ENCODE data around the gene SLC37A1. TPM values are rescaled to one million over a fixed set of nuclear protein-coding genes. Genes with fewer than 3 reads are reported as not detected.

Gene SLC37A1
- total RNA-seq, 1 donor from 2014 or later, result 13.5 TPM

- TF ChIP-seq, protein P1, sequence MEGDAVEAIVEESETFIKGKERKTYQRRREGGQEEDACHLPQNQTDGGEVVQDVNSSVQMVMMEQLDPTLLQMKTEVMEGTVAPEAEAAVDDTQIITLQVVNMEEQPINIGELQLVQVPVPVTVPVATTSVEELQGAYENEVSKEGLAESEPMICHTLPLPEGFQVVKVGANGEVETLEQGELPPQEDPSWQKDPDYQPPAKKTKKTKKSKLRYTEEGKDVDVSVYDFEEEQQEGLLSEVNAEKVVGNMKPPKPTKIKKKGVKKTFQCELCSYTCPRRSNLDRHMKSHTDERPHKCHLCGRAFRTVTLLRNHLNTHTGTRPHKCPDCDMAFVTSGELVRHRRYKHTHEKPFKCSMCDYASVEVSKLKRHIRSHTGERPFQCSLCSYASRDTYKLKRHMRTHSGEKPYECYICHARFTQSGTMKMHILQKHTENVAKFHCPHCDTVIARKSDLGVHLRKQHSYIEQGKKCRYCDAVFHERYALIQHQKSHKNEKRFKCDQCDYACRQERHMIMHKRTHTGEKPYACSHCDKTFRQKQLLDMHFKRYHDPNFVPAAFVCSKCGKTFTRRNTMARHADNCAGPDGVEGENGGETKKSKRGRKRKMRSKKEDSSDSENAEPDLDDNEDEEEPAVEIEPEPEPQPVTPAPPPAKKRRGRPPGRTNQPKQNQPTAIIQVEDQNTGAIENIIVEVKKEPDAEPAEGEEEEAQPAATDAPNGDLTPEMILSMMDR (IDR thresholded peaks at IDR 0.05), result no peak
- DNase-seq (ENCODE audit: extremely low spot score, unreplicated experiment), result no peak
- Mint-ChIP-seq H3K36me3 (ENCODE audit: unreplicated experiment) (peaks cover 19% of the 10 kb centered on the region), H3K27ac (ENCODE audit: unreplicated experiment) (no peak overlapping the region), H3K4me1 (ENCODE audit: unreplicated experiment) (peaks cover 2% of the 10 kb centered on the region), H3K4me3 (ENCODE audit: unreplicated experiment) (no peak overlapping the region), H3K27me3 (ENCODE audit: unreplicated experiment) (no peaks in the 10 kb centered on the region), H3K9me3 (ENCODE audit: unreplicated experiment) (peaks cover 18% of the 10 kb centered on the region)
Observed at GRCh38 chr21:42578034-42578433, 64.4 kb downstream of the SLC37A1 start.

GRCh38 chr21:42578761-42579415 lies 65.2 kb downstream of the SLC37A1 start:
- Mint-ChIP-seq H3K9me3 (ENCODE audit: unreplicated experiment) (peaks cover 18% of the 10 kb centered on the region), H3K27me3 (ENCODE audit: unreplicated experiment) (no peaks in the 10 kb centered on the region), H3K27ac (ENCODE audit: unreplicated experiment) (no peak overlapping the region), H3K4me1 (ENCODE audit: unreplicated experiment) (peaks cover 2% of the 10 kb centered on the region), H3K36me3 (ENCODE audit: unreplicated experiment) (peaks cover 16% of the 10 kb centered on the region), H3K4me3 (ENCODE audit: unreplicated experiment) (no peak overlapping the region)
- TF ChIP-seq, protein P1 (IDR thresholded peaks at IDR 0.05), result no peak
- no peak for DNase-seq (ENCODE audit: extremely low spot score, unreplicated experiment)

DNA sequence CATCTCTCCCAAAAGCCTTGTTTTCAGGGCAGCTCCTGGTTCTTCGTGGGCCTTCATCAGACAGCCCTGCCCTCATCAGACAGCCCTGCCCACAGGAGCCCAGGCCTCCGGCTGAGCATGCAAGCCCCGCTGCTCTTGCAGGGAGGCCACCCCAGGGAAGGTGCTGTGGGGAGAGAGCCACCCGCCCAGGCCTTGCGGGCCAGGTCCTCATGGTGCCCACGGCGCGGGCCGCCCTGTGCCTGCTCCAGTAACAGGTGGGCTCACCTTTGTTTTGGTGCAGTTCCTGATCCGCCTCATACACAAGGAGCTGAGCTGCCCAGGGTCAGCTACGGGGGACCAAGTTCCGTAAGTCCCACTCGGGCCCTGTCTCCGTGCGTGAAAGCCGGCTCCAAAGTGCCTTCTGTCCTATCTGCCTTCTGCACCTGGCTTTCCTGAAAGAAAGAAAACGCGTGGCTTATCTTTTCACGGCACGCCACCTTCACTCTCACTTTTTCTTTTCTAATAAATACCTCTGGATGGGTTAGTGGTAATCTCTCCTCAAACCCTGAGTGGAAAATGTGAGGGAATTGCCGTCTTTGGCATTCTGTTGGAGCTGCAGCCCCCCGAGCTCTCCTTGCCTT lies 65.9 kb downstream of the SLC37A1 start:
- TF ChIP-seq, protein P1 (IDR thresholded peaks at IDR 0.05), result no peak
- Mint-ChIP-seq H3K36me3 (ENCODE audit: unreplicated experiment) (peaks cover 16% of the 10 kb centered on the region), H3K27ac (ENCODE audit: unreplicated experiment) (no peak overlapping the region), H3K4me1 (ENCODE audit: unreplicated experiment) (peaks cover 2% of the 10 kb centered on the region), H3K9me3 (ENCODE audit: unreplicated experiment) (peaks cover 18% of the 10 kb centered on the region), H3K27me3 (ENCODE audit: unreplicated experiment) (no peaks in the 10 kb centered on the region), H3K4me3 (ENCODE audit: unreplicated experiment) (no peak overlapping the region)
- DNase-seq (ENCODE audit: extremely low spot score, unreplicated experiment), result no peak

GRCh38 chr21:42580076-42580792 lies 66.6 kb downstream of the SLC37A1 start:
- Mint-ChIP-seq H3K27me3 (ENCODE audit: unreplicated experiment) (no peaks in the 10 kb centered on the region), H3K9me3 (ENCODE audit: unreplicated experiment) (peaks cover 18% of the 10 kb centered on the region), H3K4me1 (ENCODE audit: unreplicated experiment) (peaks cover 2% of the 10 kb centered on the region), H3K4me3 (ENCODE audit: unreplicated experiment) (no peak overlapping the region), H3K27ac (ENCODE audit: unreplicated experiment) (no peak overlapping the region), H3K36me3 (ENCODE audit: unreplicated experiment) (peaks cover 16% of the 10 kb centered on the region)
- TF ChIP-seq, protein P1 (IDR thresholded peaks at IDR 0.05), result no peak
- DNase-seq (ENCODE audit: extremely low spot score, unreplicated experiment), result no peak

DNA sequence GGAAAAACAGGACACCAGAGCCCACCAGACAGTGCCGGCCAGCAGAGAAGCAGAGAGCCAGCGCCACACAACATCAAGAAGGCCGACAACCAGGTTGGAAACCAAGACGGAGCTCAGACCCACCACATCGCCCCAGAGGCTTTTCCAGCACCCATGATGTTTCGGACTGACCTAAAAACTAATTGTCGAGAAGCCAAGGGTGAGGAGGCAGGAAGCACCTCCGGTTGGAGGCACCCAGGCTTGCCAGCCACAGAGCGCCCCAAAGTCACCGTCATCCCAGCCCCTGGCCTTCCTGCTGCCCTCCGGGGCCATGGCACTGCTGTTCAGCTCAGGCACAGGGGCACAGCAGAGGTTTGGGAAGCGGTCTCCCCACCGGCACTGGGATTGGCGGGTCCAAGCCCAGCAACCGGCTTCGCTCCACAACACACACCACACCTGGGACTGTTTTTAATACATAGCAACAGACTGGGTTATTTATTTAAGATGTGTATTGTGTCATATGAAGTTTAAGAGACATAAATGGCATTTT lies 67.2 kb downstream of the SLC37A1 start:
- no peak for DNase-seq (ENCODE audit: extremely low spot score, unreplicated experiment)
- H3K36me3 Mint-ChIP-seq (ENCODE audit: unreplicated experiment), result peaks cover 12% of the 10 kb centered on the region
- no peak overlapping the region for H3K27ac Mint-ChIP-seq (ENCODE audit: unreplicated experiment)
- H3K9me3 Mint-ChIP-seq (ENCODE audit: unreplicated experiment), result peaks cover 14% of the 10 kb centered on the region
- TF ChIP-seq, protein P1 (IDR thresholded peaks at IDR 0.05), result no peak
- H3K4me1 Mint-ChIP-seq (ENCODE audit: unreplicated experiment), result peaks cover 2% of the 10 kb centered on the region
- no peaks in the 10 kb centered on the region for H3K27me3 Mint-ChIP-seq (ENCODE audit: unreplicated experiment)
- no peak overlapping the region for H3K4me3 Mint-ChIP-seq (ENCODE audit: unreplicated experiment)

All from osteocyte (in vitro differentiated cells).